Hindlimb muscle (tissue), 1 donor: Measurements from ENCODE around the gene MAGI3. TPM values are rescaled to one million over a fixed set of nuclear protein-coding genes. Genes with fewer than 3 reads are reported as not detected.
"Not testable (repeated sequence)": the region's sequence is repeated elsewhere in the genome, so short reads cannot be mapped to it uniquely, and the experiment has no call there.

ENCODE experiments used
- DNase-seq: peaks from one replicate; pipeline ENCODE4 v3.0.0-alpha.2; 2013
- polyA plus RNA-seq: library from polyadenylated mRNA; unstranded; fragments of 120-200 nt; gene quantifications from one replicate; pipeline ENCODE4 v1.2.1, GENCODE V29; 2013; ENCODE audit not compliant: insufficient read length

MAGI3 gene
- polyA plus RNA-seq, 1 donor = 16.4 TPM

- no peak for DNase-seq
Observed at GRCh38 chr1:113399062-113399583, 8.8 kb downstream of the MAGI3 start.

DNA sequence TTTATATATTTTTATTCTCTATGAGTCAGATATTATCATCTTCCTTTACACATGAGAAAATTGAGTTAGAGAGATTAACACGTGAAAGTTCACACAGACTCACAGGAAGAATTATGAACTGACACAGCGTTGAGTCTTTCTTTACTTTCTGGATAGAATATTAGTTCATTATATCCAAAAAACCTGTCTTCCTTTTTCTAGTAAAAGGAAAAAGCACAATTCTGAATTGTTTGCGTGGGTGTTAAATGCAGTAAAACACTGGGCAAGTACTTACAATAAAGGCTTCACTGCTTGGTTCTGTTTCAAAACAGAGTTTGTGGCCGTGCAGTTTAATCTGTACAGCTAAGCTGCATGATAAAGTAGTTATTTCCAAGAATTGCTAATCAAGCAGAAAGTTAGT, 10.8 kb downstream of the MAGI3 start:
- no peak for DNase-seq

DNA sequence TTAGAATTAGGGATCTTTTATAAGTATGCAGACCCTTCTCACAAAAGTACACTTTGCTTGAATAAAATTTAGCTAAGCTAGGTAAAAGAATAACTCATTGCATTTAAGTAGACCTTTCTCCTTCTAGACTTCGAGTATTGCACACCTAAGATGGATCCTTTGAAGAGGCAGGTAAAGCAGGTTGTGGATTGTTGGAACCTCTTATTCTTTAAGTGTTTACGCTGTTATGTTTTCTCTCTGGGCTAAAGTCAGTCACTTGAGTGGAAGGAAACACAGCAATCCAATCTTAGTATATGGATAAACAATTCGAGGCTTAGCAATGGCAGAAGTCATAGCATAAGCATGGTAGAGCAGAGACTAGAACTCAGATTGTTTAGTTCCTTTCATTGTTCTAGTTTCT, 11.4 kb downstream of the MAGI3 start:
- DNase-seq = no peak

- no peak for DNase-seq
Observed at GRCh38 chr1:113403065-113403464, 12.8 kb downstream of the MAGI3 start.

DNA sequence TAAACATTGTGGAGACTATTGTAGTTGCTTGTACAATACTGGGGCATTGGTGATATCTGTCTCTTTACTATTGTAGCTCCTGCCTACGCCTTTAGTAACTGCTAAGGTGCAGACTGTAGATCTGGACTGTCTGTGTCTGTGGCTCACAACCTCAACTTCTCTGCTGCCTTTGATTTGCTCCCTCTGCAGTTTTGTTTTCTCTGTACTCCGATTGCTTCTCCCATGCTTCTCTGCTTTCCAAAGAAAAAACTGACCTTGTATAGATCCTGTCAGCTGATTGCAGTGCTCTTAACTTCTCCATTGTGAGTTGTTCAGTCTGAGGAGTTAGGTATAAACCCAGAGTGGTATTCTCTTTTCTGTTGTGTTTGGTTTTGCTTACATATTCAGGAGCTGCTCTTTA, 15.3 kb downstream of the MAGI3 start:
- DNase-seq = no peak

DNA sequence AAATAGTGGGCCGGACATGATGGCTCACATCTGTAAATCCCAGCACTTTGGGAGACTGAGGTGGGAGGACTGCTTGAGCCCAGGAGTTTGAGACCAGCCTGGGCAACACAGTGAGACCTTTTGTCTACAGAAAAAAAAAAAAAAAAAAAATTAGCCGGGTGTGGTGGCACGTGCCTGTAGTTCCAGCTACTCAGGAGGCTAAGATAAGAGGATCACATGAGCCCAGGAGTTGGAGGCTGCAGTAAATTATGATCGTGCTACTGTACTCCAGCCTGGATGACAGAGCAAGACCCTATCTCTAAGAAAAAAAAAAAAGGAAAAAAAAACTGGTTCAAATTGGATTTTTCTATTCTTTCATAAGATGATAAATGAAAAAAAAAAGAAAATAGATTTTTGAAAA, 15.8 kb downstream of the MAGI3 start:
- not testable (repeated sequence) for DNase-seq

GRCh38 chr1:113409363-113409762, 19.0 kb downstream of the MAGI3 start:
- no peak for DNase-seq

- DNase-seq = not testable (repeated sequence)
Observed at GRCh38 chr1:113412020-113412419, 21.7 kb downstream of the MAGI3 start.

DNA sequence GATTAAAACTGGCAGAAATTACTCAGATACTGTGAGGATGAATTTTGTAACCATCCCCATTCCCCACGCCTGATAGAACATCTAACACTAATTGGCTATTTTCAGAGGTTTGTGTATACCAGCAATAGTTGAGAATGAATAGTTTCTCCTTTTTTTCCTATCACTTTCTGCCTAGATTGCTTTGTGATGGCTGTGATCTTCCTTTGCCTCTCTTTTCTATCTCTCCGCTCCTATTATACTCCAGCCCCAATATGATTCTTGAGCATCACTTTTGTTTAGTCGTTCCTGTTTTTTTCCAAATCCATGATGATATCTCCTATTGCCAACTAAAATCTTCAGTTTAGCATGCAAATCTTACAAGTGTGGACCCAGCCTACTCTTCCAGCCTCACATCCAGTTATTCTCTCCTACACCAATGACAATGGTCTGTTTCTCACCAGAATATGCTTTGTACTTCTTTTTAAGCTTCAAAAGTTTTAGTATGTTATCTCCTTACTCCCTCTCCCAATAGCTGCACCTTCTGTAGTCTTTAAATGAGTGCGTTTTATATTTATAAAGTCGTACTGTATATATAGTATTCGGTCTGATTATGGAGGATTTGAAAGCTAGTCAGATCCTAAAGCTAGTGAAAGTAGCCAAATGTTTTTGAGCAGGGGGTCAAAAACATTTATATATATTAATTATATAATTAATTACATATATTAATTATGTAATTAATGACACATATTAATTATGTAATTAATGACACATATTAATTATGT, 25.2 kb downstream of the MAGI3 start:
- peak; percentile 30 for DNase-seq

DNA sequence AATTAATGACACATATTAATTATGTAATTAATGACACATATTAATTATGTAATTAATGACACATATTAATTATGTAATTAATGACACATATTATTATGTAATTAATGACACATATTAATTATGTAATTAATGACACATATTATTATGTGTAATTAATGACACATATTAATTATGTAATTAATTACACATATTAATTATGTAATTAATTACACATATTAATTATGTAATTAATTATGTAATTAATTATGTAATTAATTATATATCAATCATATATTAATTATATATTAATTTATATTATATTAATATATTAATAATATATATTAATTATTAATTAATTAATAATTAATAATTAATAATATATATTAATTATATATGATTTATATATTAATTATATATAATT, 25.8 kb downstream of the MAGI3 start:
- DNase-seq = not testable (repeated sequence)

DNA sequence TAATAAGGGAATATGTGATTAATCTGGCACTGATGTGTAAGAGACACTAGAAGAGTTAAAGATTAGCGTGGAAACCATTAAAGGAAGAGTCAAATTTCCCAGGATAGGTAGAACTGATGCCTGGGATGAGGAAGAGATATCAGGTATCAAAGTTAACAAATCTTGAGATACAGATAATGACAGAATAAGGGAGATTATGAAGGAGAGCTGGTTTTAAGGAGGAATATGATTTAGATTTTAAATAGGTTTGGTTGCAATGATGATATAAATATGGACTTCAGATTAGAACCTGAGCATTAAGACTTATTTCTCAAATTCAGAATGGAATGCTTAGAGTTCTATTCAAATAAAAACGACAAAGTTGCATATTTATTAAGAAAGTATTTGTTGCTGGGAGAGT, 26.2 kb downstream of the MAGI3 start:
- DNase-seq = peak; percentile 18

DNA sequence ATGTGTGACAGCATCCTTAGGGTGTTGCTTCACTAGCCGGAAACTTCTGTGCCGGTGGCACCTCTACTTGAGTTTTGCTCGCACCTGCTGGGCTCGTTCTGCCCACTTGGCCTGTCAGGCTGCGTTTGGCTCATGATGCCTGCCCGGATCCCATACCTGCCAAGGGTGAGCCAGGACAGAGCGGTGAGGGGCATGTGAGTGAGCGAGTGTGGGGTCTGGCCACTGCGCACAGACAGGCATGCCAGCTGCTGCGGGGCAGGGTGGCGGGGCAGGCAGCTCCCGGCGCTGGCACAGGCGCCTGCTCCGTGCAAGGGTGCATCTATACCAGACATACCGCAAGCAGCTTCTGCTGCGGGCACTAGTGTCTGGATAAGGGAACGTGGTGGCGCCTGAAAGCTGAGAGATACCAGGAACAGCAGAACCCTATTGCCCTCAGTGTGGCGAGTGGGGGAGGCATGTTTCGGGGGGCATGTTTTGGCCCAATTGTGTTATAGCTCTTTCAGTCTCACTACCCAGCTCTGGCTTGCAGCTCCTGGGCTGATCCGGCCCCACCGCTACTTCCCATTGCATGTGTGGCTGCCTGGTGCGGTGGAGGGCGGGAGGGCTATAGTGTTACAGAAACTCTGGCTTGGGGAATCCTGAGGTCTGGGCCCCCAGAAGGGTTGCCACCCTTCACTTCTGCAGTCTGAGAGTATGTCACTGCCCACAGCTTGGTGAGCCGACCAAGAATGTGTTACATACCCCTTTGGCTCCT, 32.2 kb downstream of the MAGI3 start:
- no peak for DNase-seq

GRCh38 chr1:113423826-113424225, 33.5 kb downstream of the MAGI3 start:
- no peak for DNase-seq

DNA sequence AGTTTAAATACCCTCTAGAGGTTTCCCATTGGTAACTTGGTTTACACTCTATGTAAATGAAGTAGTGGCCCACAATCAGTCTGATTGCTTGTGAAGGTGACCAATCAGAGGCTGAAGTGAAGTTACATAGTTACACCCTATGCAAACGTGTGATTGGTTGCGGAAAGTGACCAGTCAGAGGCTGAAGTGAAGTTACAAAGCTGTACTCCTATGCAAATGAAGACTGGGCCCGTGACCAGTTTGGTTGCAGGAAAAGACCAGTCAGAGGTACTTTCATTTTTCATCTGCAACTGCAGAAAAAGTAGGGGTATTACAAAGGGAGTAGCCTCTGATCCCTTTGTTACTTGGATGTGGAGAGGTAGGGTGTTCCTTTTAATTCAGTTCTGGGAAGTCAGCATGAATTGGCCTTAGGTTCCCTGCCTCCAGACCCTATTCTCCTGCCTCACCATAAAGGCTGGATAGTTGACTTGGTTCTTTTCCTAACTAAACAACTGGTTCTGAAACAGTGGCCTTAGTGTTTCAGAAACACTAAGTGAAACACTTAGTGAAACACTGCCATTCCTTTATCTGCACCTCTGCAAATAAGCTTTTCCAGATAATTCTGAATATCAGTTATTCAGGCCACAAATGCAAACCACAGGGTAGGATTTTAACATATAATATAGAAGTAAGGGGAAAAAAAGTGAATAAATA, 39.3 kb downstream of the MAGI3 start:
- no peak for DNase-seq

DNA sequence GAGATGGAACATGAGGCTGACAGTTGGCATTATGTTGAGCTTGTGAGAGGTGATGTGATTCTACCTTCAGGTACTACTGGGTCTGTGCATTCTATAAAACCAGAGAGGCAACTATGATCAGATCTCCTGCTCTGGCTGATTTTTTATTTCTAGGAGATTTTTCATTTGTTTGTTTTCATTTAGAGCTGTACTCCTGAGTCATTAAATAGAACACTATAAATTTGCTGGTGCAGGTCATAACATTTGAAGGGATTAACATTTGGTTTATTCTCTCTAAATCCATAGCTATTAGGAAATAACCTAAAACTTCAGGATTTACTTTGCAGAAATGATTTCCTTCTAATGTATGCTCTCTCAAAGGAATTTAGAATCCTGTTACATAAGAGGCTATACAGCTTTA, 42.9 kb downstream of the MAGI3 start:
- DNase-seq = no peak

DNA sequence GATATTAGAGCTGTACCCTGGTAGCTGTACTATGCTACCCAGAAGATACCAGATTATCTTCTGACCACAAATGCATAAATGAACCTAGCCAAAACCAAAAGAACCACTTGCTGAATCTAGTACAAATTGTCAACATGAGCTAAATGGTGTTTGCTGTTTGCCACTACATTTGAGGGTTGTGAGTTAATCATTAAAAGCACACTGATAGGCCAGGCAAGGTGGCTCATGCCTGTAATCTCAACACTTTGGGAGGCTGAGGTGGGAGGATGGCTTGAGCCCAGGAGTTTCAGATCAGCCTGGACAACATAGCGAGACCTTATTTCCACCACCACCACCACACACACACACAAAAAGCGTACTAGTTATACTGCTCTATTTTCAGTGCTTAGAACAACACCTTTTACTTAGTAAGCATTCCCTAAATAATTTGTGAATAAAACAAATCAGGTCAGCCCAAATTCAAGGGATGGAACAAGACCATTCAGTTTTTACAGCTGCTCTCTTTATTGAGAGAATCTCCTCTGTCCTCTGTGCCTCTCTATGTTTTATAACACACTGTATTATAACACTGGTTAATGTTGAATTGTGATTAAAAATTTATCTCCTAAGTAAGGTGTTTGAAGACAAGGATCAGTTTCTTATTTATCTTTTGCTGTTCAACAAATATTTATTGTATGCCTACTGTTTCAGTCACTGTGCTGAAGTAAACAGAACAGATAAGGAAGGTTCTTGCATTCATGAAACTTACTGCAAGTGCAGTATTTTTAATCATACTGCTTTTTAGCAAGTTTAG, 44.0 kb downstream of the MAGI3 start:
- DNase-seq = no peak

DNA sequence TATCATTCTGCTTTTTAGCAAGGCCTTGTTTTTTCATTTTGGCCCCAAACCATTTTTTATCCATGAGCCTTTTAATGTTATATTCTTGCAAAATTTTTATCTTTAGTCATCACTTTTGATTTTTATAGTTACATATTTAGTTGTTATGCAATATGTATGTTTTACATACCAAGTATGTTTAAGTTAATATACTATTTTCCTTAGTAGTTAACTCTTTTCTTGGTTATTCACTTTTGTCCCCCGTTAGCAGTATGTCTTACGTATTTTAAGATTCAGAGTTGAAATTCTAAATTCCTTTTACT, 44.5 kb downstream of the MAGI3 start:
- no peak for DNase-seq

GRCh38 chr1:113437554-113438341, 47.4 kb downstream of the MAGI3 start:
- no peak for DNase-seq

DNA sequence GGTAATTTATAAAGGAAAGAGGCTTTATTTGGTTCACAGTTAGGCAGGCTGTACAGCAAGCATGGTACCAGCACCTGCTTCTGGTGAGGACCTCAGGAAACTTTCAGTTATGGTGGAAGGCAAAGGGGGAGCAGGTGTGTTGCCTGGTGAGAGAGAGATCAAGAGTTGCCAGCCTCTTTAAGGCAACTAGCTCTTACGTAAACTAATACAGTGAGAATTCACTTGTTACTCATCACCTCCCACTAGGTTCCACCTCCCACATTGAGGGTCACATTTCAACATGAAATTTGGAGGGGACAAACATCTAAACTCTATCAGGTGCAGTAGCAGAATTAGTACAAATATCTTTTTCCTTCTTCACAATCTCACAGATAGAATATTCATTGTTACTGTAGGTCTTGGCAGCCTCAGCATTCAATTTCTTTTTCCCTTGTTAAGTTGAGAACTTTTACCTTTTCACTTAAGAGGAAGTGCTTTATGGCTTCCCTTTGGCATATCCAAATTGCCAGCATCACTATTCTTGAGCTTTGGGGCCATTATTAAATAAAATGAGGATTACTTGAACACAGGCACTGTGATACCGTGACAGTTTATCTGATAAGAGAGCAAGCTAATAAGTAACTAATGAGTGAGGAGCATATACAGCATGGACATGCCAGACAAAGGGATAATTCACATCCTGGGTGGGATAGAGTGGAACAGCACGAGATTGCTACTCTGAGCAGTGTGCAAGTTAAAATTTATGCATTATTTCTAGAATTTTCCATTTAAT, 48.4 kb downstream of the MAGI3 start:
- no peak for DNase-seq

DNA sequence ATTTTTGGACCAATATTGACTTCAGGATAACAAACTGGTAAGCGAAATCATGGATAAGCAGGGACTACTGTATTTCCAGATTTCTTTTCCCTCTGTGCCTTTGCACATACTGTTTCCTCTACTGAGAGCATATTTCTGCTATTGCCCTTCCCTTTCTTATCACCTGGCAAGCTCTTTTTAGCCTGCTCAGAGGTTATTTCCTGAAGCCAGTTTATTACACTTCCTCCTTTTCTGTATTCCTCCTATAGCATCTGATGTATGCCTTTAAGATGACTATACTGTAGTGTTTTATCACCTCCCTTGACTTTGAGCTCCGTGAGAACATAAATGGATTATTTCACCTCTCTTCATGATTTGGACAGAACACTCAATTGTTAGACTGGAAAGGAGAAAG, 49.0 kb downstream of the MAGI3 start:
- no peak for DNase-seq

GRCh38 chr1:113442131-113442530, 51.8 kb downstream of the MAGI3 start:
- peak; percentile 34 for DNase-seq
